ENCODE results near the gene ZNF536.

Gene ZNF536

DNA sequence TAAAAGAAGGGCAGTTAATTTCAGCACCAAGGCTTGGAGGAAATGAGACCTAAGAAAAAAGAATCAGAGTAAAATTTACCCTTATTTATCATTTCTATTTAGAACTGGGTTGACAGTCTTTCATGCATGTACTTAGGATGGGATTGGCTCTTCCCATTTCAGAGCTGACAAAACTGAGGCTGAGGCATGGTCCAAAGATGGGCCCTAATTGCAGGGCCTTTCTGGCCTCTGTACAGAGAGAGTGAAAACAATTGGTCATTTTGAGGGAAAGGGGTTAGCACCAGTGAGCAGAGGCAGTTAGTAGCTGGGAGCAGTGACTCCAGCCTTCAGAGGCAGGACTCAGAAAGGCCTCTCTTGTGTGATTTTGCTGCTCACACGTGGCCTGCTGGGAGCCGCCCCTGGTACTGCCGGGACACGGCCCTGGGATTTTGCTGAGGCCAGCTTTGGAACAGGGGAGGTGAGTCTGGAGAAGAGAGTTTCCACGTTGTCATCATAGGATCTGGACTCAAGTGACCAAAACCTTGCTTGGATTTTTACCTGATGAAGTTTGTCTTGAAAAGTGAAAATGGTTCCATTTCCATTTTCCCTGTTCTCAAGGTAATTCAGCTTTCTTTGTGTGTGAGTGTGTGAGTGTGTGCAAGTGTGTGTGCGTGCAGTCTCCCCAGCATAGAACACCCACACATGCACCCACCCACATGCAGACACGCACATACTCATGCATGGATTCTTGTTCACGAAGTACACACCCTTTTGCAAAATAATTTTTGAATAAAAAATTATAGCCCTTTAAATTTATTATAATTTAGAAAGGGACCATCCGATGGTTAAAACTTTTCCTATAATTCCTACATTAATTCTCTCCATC lies at the start of gene ZNF536:
Gene ZNF536 (plus strand): TSS at position 425 of the 865 bp plus-strand sequence. CDS start 71,179 bp downstream, outside the sequence.
- DNase-seq, result no peak

DNA sequence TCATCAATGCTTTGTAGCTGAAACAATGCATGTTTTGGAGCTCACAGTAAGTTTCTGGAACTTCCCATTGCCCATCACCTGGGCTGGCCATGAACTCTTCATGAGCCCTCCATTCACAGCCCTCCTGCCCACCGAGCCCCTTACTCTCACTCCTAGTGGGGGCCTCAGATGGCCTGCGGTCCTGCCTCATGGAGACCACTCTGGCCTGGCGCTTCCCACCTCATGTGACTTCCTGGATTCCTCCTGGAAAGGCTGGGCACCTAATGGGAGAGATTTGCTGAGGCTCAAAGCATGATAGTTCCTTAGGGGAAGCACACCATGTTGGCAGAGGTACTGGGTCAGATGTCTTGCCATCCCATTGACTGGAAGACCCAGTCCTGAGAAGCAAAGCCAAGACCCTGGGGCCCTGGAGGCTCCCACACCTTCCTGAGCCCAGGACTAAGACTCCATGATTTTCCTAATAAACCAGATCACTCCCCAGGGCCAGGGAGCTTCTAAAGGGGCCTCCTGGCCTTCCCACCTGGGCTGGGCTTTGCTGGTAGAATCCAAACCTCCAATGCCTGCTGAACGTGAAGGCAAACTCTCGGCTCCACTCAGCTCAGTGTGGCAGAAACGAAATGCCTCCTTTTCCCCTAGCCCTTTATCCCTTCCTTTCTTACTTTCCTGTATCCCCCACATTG lies 49.4 kb upstream of the ZNF536 start:
- no peak for DNase-seq

DNA sequence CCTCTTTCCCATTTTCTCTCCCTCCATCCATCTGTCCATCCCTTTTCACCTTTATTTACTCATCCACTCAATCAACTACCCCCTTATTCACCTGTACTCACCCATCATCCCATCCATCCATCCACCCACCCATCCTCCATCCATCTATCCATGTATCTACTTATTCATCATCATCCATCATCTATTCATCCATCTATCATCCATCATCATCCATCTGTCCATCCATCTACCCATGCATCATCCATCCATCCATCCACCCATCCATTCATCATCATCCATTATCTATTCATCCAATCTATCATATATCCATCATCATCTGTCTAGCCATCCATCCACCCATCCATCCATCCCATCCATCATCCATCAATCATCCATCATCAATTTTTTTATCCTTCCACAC lies 48.3 kb upstream of the ZNF536 start:
- no peak for DNase-seq

DNA sequence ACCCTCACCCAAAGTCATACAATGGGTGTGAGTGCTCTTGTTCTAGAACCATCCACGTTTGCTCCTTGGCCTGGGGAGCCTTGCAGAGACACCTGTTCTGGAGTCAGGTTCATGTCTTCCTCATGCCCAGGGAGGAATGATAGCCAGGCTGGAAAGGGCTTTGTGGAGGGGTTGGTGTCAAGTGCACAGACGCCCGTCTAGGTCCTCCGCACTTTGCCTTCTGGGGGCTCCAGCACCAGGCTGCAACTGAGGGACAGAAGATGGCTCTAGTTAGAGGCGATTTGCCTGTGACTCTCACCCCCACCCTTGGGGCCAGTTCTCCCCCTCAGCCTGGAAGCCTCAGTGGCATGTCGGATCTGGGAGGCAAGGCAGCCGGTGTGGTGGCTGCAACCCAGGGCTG lies 47.2 kb upstream of the ZNF536 start:
- DNase-seq, result no peak

DNA sequence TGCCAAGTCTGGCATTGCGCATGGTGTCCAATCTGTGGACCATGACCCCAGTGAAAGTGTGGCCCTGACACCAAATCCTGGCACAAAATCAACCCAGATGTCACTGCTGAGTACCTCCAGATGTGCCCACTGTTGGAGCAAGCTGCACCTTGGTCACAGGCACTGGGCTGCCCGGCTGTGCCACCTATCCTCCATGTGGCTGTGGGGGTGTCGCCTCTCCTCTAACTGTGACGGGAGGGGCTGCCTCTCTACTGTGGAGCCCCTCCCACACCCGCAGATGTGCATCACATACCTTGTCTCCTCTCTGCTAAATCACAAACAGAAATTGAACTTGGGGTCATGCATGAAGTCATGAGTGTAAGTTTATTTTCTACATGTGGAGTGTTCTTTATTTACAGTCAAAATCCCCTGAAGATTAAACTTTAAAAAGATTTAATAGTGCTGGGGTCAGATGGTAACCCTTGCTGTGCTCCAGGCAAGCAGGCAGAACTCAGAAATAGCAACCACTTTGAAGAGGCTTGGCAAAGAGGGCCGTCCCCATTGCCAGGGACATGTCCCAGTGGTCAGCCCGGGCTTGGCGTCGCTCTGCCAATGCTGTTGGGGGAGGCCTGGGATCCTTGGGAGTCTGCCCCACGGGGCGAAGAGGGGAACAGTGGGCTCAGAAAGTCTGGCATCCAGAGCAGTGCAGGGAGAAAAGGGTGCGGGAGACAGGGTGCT lies 46.4 kb upstream of the ZNF536 start:
- no peak for DNase-seq

DNA sequence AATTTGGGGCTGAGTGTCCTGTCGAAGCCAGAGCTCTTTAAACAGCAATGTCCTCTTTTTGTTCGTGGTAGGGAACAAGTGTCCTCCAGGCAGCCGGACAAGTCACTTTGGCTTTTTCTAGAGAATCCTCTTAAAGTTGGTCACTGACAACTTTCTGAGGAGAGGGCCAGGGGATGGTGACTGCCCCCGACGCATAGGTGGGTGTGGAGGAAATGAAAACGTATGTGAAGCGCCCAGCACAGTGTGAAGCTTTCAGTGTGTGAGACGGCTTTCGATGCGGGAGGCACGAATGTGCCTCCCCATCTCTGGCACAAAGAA lies 45.8 kb upstream of the ZNF536 start:
- DNase-seq, result no peak

DNA sequence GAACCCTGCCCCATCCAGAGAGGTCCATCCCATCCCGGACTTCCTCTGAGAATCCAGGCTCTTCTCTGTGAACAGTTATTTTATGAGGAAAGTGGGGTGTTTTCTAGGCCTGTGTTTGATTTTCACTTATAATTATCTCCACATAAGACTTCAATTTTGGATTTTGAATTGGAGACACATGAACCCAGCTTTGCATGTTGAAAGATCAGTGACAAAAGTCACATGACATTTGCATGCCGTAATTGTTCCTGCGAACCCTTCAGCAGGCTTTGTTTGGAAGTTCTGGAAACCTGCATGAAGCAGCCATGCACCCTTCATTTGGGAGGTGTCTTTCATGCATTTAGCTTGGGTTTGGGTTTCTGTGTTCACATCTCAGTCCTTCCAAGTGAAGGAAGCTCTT lies 44.9 kb upstream of the ZNF536 start:
- no peak for DNase-seq

DNA sequence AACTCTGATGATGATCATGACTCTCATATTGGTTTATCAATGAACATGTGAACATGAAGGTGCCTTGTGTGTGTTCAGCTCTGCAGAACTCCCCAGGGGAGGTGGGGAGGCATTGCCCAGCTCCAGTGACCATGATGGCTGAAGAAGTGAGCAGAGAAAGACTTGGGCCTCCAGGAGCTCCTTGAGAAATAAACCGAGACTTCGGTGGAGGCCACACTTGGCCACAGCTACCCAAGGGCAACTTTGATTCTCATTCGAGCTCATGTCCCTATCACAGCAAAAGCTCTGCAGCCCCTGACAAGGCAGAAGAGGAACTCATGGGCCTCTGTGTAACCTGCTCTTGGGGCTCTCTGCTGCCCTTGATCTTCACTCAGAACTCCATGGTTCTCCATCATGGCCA lies 44.1 kb upstream of the ZNF536 start:
- DNase-seq, result no peak

DNA sequence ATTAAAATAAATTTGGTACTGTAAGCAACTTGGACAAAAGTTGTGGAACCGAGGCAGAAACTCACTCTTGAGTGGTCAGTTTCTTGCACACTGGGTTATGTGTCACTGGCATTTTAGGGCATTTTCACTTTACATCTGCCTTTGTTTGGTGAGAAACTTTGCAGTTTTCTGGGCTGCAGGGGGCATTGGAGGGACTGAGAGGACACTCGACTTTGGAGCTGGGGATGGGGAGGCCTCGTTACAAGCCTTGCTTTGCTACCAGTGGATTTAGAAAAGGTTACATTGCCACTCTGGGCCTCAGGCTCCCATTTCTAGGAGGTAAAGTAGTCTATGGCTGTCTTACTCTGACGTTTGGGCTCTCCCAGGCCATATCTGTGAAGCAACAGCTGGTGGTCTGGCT lies 41.9 kb upstream of the ZNF536 start:
- no peak for DNase-seq

DNA sequence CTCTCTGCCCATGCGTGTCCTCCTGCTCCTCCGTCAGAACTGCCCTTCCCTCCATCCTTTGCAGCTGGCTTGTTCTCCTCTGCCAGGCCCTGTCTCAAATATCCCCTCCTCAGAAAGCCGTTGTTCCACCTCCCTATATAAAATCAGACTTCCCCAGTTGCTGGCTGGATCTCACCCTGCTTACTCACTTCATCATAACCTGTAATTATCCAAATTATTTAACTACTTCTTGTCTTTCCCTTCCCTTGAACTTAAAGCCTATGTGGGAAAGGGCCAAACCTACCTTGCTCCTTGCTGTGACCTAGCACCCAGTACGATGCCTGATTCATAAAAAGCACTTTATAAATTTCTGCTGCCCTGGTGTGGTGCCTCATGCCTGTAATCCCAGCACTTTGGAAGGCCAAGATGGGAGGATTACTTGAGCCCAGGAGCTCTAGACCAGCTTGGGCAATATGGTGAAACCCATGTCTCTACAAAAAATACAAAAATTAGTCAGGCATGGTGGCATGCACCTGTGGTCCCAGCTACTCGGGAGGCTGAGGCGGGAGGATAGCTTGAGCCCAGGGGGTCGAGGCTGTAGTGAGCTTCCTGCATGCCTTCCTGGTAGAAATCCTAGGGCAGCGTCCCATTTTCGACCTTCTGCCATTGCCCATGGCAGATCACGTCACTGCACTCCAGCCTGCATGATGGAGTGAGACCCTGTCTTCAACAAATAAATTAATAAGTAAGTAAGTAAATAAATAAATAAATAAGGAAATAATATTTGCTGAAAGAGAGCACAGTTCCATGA lies 39.5 kb upstream of the ZNF536 start:
- no peak for DNase-seq

DNA sequence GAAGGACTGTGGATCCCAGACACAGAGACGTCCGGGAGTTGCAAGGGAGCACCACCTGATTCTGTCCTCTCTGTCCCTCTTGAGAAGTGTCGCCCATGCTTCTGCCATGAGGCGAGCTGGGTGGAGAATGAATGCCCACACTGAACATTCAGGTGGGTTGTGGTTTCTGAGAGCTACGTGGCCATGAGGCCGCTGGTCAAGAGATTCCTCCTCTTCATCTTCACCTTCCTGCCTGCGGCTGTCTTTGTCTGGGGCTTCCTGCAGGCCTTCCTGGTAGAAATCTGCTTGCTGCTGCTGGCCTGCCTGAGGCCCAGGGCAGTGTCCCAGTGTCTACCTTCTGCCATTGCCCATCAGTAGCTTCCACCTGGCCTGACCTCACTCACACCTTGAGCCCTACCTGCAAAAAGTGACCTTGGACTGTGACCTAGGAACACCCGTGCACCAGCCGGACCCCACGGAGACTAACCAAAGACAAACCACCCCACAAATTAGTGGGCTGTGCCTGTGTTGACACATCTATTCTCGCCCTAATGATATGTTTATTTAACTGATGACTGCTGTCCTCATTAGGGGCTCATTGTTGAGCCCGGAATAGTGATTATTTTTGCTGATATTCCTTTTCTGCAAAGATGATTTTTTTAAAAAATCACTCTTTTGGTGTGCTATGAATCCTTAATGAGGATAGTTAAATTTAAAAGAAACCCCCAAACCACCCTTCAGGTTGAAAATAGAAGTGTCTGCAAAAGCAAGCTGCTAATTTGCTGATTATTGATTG lies 38.7 kb upstream of the ZNF536 start:
- DNase-seq, result no peak

DNA sequence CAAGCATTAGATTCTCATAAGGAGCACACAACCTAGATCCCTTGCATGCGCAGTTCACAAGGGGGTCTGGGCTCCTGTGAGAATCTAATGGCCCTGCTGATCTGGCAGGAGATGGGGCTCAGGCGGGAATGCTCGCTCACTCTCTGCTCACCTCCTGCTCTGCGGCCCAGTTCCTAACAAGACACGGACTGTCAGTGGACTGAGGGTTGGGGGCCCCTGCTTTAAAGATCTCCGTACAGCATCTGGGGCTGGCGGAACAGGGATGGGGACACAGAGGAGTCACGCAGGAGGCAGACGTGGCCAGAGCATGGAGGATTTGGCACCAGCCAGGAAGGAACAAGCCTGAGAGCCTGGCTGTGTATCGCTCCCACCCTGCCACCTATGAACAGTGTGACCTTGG lies 37.3 kb upstream of the ZNF536 start:
- DNase-seq, result no peak

DNA sequence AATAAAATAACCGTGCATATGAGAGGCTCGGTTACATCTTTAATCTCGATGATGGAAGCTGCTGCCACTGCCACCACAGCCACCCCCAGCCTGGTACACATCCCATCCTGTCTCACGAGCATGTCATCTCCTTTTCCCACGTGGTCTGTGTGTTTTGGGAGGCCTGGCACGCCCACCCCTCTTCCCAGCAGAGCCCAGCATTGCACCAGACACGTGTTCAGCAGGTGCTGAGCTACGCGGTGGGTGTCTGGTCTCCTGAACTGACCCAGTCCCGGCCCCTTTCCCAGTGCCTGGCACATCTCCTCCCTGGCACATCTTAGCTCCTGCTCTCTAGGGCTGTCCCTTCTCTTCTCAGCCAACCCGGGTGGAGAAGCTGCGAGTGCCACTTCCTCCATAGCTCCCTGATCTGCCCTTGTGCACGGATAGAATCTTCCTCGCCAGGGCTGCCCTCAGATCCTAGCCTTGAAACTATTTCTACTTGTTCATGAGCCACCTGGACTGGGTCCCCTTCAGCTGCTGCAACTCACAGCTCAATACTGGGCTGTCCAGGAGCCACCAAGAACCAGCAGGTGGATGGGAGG lies 36.8 kb upstream of the ZNF536 start:
- DNase-seq, result no peak

DNA sequence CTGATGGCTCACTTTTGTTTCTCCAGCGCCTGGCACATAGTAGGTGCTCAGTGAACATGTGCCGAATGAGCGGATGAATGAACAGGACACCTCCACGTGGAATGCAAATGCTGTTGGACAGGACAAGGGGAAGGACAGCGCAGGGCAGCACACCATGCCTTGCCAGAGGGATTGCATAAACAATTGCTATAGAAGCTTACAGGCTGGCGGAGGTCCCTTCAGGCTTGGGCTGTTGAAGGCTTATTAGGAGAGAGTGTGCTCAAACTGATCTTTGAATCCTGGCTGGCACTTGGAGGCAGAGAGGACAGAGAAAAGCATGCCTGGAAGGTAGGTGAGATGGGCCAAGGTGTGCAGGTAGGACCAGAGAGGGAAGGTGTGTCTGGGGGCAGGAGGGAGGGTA lies 35.9 kb upstream of the ZNF536 start:
- DNase-seq, result no peak

DNA sequence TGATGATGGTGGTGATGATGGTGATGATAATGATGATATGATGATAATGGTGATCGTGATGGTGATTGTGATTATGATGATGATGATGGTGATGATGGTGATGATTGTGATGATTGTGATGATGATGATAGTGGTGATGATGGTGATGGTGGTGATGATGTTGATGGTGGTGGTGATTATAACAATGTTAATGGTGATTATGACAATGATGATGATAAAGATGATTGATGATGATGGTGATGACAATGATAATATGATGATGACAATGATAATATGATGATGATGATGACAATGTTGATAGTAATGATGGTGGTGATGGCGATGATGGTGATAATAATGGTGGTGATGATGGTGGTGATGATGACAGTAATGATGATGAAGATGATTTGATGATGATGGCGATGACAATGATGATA lies 34.1 kb upstream of the ZNF536 start:
- no peak for DNase-seq

DNA sequence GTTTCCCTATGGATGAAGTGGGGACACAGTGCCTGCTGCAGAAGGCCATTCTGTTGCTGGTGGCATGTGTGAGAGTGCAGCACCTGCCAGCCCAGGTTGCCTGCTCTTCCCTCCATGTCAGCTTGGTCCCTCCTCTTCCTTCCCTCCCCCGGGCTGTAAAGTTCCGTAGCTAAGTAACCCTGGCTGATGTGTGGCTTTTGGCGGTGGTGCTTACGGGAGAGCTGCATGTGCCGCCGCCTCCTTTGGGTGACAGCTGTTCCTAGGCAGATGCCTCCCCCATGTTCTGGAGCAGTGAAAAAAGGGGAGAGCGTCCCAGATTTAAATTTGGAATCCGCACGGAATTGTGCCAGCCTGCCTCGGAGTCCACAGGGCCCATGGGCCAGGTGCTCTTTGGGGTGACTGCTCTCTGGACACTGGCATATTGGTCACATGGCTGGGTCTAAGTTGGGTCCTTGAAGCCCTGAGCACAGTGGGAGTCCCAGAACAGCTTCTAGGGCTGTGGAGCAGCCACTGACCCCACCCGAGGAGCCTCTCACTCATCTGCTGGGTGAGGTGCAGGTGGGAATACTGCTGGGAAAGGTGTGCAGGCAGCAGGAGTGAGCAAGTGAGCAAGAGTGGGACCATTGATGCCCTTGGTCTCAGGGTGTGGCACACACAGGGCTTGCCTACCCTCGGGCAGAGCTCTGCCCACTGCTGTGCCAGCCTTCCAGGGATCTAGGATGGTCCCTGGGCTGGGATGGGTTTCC lies 33.1 kb upstream of the ZNF536 start:
- no peak for DNase-seq

DNA sequence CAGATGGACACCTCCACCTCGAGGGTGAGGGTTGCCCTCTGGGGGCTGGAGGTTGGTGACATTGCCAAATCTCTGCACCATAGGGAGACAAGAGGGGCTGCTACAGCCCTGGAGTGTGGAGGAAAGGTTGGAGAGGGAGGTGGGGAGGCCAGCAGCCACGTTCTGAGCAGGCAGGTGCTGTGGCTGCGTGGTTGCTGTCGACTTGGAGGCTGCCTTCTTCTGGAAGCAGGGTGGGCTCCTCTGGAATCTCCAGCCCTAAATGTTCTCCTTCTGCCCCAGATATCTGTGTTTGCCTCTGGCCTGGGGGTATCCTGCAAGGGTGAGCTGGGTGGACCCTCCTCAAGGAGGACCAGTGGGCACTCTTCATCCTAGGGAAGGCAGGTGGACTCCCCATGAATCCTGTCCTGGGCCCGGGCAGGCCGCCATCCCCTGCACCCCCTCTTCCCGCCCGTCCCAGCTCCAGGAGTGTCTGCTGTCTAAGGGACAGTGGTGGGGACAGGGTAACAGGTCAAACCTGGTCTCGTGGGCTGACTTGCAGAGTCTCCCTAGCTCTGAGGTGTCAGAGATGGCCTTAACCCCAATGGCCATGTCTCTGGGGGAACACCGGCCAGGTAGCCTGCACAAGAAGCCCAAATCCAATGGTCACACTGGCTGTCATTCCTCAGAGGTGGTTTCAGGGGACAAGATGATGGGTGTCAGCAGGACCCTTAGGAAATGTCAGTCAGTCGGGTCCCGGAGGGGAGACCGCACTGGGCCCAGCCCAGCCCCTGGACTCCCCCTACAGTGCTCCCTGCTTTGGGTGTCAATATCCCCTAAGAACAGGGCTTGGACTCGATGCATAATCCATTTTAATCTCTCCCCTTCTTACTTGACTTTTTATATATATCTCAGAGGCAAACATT lies 32.3 kb upstream of the ZNF536 start:
- DNase-seq, result no peak

DNA sequence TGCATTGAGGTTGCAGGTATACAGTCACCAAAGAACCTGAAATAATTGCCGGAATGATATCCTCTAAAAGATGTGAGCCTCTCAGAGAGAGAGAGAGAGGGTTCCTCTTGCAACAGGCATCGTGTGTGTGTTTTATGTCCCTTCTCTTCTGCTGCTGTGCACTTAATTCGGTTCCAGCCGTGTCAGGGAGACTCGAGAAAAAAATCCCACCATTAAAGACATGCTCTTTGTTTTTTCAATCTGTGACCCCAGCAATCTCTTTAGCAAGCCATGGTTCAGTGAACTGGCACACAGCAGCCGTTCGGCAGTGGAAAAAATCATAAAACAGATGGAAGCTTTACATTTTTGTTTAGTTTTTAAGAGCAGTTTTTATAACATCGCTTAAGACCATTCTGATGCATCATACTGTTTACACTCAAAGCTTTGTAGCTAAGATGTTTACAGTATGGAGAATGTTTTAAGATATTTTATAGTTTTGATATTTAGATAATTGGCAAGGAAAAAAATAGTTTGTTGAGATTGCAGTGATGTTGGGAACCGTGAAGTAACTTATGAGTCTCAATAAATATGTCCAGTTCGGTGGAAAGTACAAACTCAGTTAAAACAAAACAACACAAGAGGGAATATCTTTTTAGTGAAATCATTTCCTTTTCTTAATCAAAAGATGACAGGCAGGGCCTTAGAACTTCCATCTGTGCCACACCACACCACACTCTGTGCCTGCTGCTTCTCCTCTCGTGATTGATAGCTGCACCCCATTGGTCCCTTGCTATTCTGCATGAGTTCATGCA lies 31.2 kb upstream of the ZNF536 start:
- no peak for DNase-seq

DNA sequence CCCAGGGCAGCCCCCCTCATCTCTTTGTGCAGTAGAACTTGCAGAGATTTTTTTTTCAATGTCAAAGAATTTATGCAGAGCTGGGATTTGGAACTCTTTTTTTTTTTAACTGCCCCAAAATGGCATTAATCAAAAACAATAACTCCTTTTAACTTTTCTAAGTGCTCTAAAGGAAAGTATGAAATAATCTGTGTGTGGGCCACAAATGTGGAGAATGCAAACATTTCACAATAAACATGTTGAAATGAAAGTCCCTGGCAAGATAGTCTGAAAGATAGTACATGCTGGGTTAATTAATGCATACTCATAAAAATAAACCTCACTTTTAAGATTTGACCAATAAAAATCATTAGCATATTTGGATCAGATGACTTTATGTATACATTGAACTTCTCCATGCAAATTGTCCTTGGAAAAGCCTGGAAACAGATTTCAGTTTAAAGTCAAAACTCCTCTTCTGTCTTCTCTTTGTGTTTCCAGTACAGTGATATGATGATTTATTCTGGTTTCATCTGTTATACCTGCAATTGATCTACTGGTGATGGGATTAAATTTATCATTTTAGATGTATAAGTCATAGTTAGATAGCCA lies 30.5 kb upstream of the ZNF536 start:
- no peak for DNase-seq

All from NCI-H226 (cell line).